GOT3 (cell line): Measurements from ENCODE around the gene AKAP10.
"Not testable (repeated sequence)": the region's sequence is repeated elsewhere in the genome, so short reads cannot be mapped to it uniquely, and the experiment has no call there.

Source experiments
- DNase-seq: peaks from one replicate; lab custom pipeline; 2025; ENCODE audit warnings: mixed read lengths; lab: John Stamatoyannopoulos, UW

AKAP10 gene

GRCh38 chr17:19978805-19979211 lies 1.2 kb upstream of the AKAP10 start:
- no peak for DNase-seq

- DNase-seq = no peak
Measured at GRCh38 chr17:19978209-19978802, 678 bp upstream of the AKAP10 start.

- DNase-seq = no peak
Measured at GRCh38 chr17:19975601-19976000, 2.0 kb downstream of the AKAP10 start.

GRCh38 chr17:19973156-19973555 lies 4.5 kb downstream of the AKAP10 start:
- DNase-seq = no peak

GRCh38 chr17:19962954-19963353 lies 14.7 kb downstream of the AKAP10 start:
- DNase-seq = not testable (repeated sequence)

GRCh38 chr17:19958023-19958422 lies 19.6 kb downstream of the AKAP10 start:
- DNase-seq = no peak

- DNase-seq = no peak
Measured at GRCh38 chr17:19955099-19955498, 22.5 kb downstream of the AKAP10 start.

GRCh38 chr17:19951411-19951810 lies 26.2 kb downstream of the AKAP10 start:
- DNase-seq = not testable (repeated sequence)

GRCh38 chr17:19950624-19951195 lies 26.9 kb downstream of the AKAP10 start:
- DNase-seq = not testable (repeated sequence)

GRCh38 chr17:19948116-19948943 lies 29.3 kb downstream of the AKAP10 start:
- DNase-seq = no peak

- DNase-seq = no peak
Measured at GRCh38 chr17:19946921-19947320, 30.7 kb downstream of the AKAP10 start.

- no peak for DNase-seq
Measured at GRCh38 chr17:19945009-19945626, 32.5 kb downstream of the AKAP10 start.

GRCh38 chr17:19943599-19943998 lies 34.0 kb downstream of the AKAP10 start:
- DNase-seq = no peak

- DNase-seq = no peak
Measured at GRCh38 chr17:19943026-19943425, 34.6 kb downstream of the AKAP10 start.

- DNase-seq = no peak
Measured at GRCh38 chr17:19940722-19941464, 36.7 kb downstream of the AKAP10 start.

- DNase-seq = no peak
Measured at GRCh38 chr17:19939993-19940721, 37.5 kb downstream of the AKAP10 start.

- DNase-seq = no peak
Measured at GRCh38 chr17:19938736-19939135, 38.9 kb downstream of the AKAP10 start.

GRCh38 chr17:19937522-19937921 lies 40.1 kb downstream of the AKAP10 start:
- DNase-seq = no peak

GRCh38 chr17:19935169-19935568 lies 42.5 kb downstream of the AKAP10 start:
- DNase-seq = no peak

- DNase-seq = no peak
Measured at GRCh38 chr17:19933628-19934027, 44.0 kb downstream of the AKAP10 start.

GRCh38 chr17:19933221-19933620 lies 44.4 kb downstream of the AKAP10 start:
- DNase-seq = no peak
